SK-N-SH treated with all-trans-retinoic acid at 6 μM for 48 hours (cell line): ENCODE data around the gene PXK.
"Not testable (repeated sequence)": the region's sequence is repeated elsewhere in the genome, so short reads cannot be mapped to it uniquely, and the experiment has no call there.

Source experiments
- ATAC-seq: fragments of 200-7000 bp; cut with Tn5 transposase; 3 replicates; pipeline ENCODE4 v1.9.1; 2020; ENCODE audit warnings: mild to moderate bottlenecking, moderate library complexity
- ARNTL ChIP-seq: fragments of 450-650 bp; formaldehyde crosslinking; IDR thresholded peaks from 2 replicates; pipeline ENCODE4 v1.5.0; 2020; ENCODE audit warnings: low read depth, mild to moderate bottlenecking, moderate library complexity, borderline replicate concordance
- BACH2 ChIP-seq: fragments of 250-450 bp; sonication (Bioruptor Pico); IDR thresholded peaks from 2 replicates; pipeline ENCODE4 v1.9.0; 2021; ENCODE audit warnings: mild to moderate bottlenecking, borderline replicate concordance
- CSDC2 ChIP-seq: fragments of 250-450 bp; sonication (Bioruptor Pico); IDR thresholded peaks from 2 replicates; pipeline ENCODE4 v1.5.0; 2020; ENCODE audit warnings: mild to moderate bottlenecking, moderate library complexity
- ESRRG ChIP-seq: fragments of 250-450 bp; sonication (Bioruptor Pico); IDR thresholded peaks from 2 replicates; pipeline ENCODE4 v1.6.1; 2021; ENCODE audit warnings: mild to moderate bottlenecking
- GLIS3 ChIP-seq: fragments of 250-450 bp; sonication (Bioruptor Pico); IDR thresholded peaks from 2 replicates; pipeline ENCODE4 v1.5.0; 2020; ENCODE audit warnings: mild to moderate bottlenecking, moderate library complexity
- ISL1 ChIP-seq: fragments of 250-450 bp; sonication (Bioruptor Pico); IDR thresholded peaks from 2 replicates; pipeline ENCODE4 v2.1.2; 2022; ENCODE audit warnings: mild to moderate bottlenecking, moderate library complexity
- OSR1 ChIP-seq: fragments of 250-450 bp; sonication (Bioruptor Pico); IDR thresholded peaks from 2 replicates; pipeline ENCODE4 v1.8.0; 2022; ENCODE audit warnings: moderate library complexity, mild to moderate bottlenecking, inconsistent platforms
- PATZ1 ChIP-seq: fragments of 250-450 bp; sonication (Bioruptor Pico); IDR thresholded peaks from 2 replicates; pipeline ENCODE4 v1.8.0; 2020; ENCODE audit warnings: mild to moderate bottlenecking, moderate library complexity, borderline replicate concordance
- POU6F1 ChIP-seq: fragments of 250-450 bp; sonication (Bioruptor Pico); IDR thresholded peaks from 2 replicates; pipeline ENCODE4 v1.8.0; 2021; ENCODE audit warnings: low read depth, mild to moderate bottlenecking, moderate library complexity, borderline replicate concordance
- RARB ChIP-seq: fragments of 250-450 bp; sonication (Bioruptor Pico); IDR thresholded peaks from 2 replicates; pipeline ENCODE4 v1.8.0; 2021; ENCODE audit warnings: mild to moderate bottlenecking, moderate library complexity
- SNAI2 ChIP-seq: fragments of 250-450 bp; sonication (Bioruptor Pico); IDR thresholded peaks from 2 replicates; pipeline ENCODE4 v1.5.0; 2020; ENCODE audit warnings: mild to moderate bottlenecking, moderate library complexity
- TCF4 ChIP-seq: fragments of 250-450 bp; sonication (Bioruptor Pico); IDR thresholded peaks from 2 replicates; pipeline ENCODE4 v1.8.0; 2021; ENCODE audit warnings: mild to moderate bottlenecking, moderate library complexity, borderline replicate concordance
- TOX ChIP-seq: fragments of 250-450 bp; sonication (Bioruptor Pico); IDR thresholded peaks from 2 replicates; pipeline ENCODE4 v1.8.0; 2021; ENCODE audit warnings: mild to moderate bottlenecking, moderate library complexity, borderline replicate concordance
- ZC3H10 ChIP-seq: fragments of 250-450 bp; sonication (Bioruptor Pico); IDR thresholded peaks from 2 replicates; pipeline ENCODE4 v1.5.1; 2021; ENCODE audit warnings: mild to moderate bottlenecking, moderate library complexity
- ZFP3 ChIP-seq: fragments of 250-450 bp; sonication (Bioruptor Pico); IDR thresholded peaks from 2 replicates; pipeline ENCODE4 v1.5.0; 2020; ENCODE audit warnings: mild to moderate bottlenecking, moderate library complexity
- ZFP30 ChIP-seq: fragments of 450-650 bp; formaldehyde crosslinking; IDR thresholded peaks from 2 replicates; pipeline ENCODE4 v1.5.0; 2022; ENCODE audit warnings: mild to moderate bottlenecking, moderate library complexity
- ZNF565 ChIP-seq: fragments of 450-650 bp; formaldehyde crosslinking; conservative IDR thresholded peaks from 2 replicates; pipeline ENCODE4 v1.5.0; 2020; ENCODE audit warnings: low read depth, mild to moderate bottlenecking, moderate library complexity
- ZNF70 ChIP-seq: fragments of 450-650 bp; formaldehyde crosslinking; IDR thresholded peaks from 2 replicates; pipeline ENCODE4 v1.5.0; 2020; ENCODE audit warnings: mild to moderate bottlenecking, moderate library complexity
- ZNF8 ChIP-seq: fragments of 450-650 bp; formaldehyde crosslinking; IDR thresholded peaks from 2 replicates; pipeline ENCODE4 v1.5.0; 2020; ENCODE audit warnings: mild to moderate bottlenecking, moderate library complexity
- TF ChIP-seq, protein P1 (sequence below): fragments of 250-450 bp; sonication (Bioruptor Pico); IDR thresholded peaks from 2 replicates; pipeline ENCODE4 v1.5.1; 2021; ENCODE audit warnings: mild to moderate bottlenecking, moderate library complexity
- TF ChIP-seq, protein P2 (sequence below): fragments of 250-450 bp; sonication (Bioruptor Pico); IDR thresholded peaks from 2 replicates; pipeline ENCODE4 v1.5.1; 2020; ENCODE audit warnings: low read depth, mild to moderate bottlenecking, moderate library complexity

PXK gene

GRCh38 chr3:58335652-58335947, 2.9 kb downstream of the PXK start:
- no peak for ATAC-seq
- TF ChIP-seq BACH2 (CRISPR knock-in tag) (no peak), ZNF8 (CRISPR knock-in tag) (no peak), PATZ1 (no peak), CSDC2 (CRISPR knock-in tag) (no peak), SNAI2 (CRISPR knock-in tag) (no peak), ISL1 (CRISPR knock-in tag) (no peak), TCF4 (no peak), POU6F1 (CRISPR knock-in tag) (no peak), ZNF70 (CRISPR knock-in tag) (no peak), ZC3H10 (no peak), ARNTL (CRISPR knock-in tag) (no peak), TOX (no peak), GLIS3 (CRISPR knock-in tag) (no peak), ZNF565 (CRISPR knock-in tag) (no peak), ZFP30 (CRISPR knock-in tag) (no peak), RARB (no peak)
- TF ChIP-seq, protein P1, sequence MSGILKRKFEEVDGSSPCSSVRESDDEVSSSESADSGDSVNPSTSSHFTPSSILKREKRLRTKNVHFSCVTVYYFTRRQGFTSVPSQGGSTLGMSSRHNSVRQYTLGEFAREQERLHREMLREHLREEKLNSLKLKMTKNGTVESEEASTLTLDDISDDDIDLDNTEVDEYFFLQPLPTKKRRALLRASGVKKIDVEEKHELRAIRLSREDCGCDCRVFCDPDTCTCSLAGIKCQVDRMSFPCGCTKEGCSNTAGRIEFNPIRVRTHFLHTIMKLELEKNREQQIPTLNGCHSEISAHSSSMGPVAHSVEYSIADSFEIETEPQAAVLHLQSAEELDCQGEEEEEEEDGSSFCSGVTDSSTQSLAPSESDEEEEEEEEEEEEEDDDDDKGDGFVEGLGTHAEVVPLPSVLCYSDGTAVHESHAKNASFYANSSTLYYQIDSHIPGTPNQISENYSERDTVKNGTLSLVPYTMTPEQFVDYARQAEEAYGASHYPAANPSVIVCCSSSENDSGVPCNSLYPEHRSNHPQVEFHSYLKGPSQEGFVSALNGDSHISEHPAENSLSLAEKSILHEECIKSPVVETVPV (CRISPR knock-in tag), result no peak
- TF ChIP-seq, protein P2, sequence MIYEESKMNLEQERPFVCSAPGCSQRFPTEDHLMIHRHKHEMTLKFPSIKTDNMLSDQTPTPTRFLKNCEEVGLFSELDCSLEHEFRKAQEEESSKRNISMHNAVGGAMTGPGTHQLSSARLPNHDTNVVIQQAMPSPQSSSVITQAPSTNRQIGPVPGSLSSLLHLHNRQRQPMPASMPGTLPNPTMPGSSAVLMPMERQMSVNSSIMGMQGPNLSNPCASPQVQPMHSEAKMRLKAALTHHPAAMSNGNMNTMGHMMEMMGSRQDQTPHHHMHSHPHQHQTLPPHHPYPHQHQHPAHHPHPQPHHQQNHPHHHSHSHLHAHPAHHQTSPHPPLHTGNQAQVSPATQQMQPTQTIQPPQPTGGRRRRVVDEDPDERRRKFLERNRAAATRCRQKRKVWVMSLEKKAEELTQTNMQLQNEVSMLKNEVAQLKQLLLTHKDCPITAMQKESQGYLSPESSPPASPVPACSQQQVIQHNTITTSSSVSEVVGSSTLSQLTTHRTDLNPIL (CRISPR knock-in tag), result no peak

- ATAC-seq, result no peak
- TF ChIP-seq OSR1 (CRISPR knock-in tag) (no peak), POU6F1 (CRISPR knock-in tag) (no peak), ZNF8 (CRISPR knock-in tag) (no peak), TCF4 (no peak), ZC3H10 (no peak), CSDC2 (CRISPR knock-in tag) (no peak), BACH2 (CRISPR knock-in tag) (no peak), ESRRG (CRISPR knock-in tag) (no peak), TOX (no peak), ZFP3 (CRISPR knock-in tag) (no peak)
- TF ChIP-seq, protein P2 (CRISPR knock-in tag), result no peak
These were observed 3.6 kb downstream of the PXK start for GRCh38 chr3:58336135-58336882.

DNA sequence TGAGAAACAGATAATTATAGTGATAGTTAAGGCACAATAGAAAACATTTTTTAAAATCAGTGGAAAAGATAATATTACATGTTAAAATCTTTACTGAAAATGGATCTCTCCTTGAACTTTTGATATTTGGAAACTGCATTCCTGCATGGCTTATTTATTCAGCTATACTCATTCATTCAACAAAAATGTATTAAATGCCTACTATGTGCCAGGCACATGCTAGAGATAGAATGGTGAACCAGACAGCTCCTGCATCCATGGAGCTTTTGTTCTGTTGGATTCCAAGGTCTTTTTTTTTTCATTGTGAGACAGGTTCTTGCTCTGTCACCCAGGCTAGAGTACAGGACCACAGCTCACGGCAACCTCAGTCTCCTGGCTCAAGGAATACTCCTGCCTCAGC, 4.5 kb downstream of the PXK start:
- TF ChIP-seq PATZ1, result no peak
- TF ChIP-seq ZFP3 (CRISPR knock-in tag), result no peak
- no peak for TF ChIP-seq ESRRG (CRISPR knock-in tag)
- TF ChIP-seq CSDC2 (CRISPR knock-in tag), result no peak
- no peak for TF ChIP-seq ARNTL (CRISPR knock-in tag)
- TF ChIP-seq TOX, result no peak
- no peak for TF ChIP-seq ZC3H10
- no peak for ATAC-seq

GRCh38 chr3:58339146-58339545, 6.5 kb downstream of the PXK start:
- not testable (repeated sequence) for ATAC-seq
